ENCODE data around the gene SMIM44. TPM values are rescaled to one million over a fixed set of nuclear protein-coding genes. Genes with fewer than 3 reads are reported as not detected.
A peak's percentile ranks its signal among the peaks of the same experiment; 100 is the strongest.

SMIM44 gene
- total RNA-seq, 2 donors from 2014 or later = not detected

DNA sequence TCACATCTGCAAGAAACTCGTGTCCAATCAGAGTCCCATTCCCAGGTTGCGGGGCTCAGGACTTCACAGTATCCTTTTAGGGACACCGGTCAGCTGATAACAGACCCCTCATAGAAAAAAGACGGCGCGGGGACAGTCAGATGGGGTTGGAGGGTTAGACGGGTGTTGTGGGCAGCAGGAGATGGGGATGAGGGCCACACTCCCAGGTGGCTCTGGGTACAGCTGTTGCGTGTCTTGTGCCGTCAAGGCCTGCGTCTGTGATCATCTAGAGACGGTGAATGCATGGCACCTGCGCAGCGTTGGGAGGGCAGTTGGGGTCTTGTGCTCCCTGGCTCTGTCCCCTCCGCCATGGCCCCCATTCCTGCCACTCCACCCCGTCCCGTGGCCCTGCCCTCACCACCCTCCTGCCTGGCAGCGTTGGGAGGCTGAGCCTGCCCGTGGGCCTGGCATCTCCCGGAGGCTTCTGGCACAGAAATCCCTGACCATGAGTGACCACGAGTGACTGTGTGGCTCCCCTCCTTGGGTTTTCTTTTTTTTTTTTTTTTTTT, 41.7 kb upstream of the SMIM44 start:
- H3K27me3 ChIP-seq (ENCODE audit: control insufficient read depth, insufficient read depth, low read length, poor library complexity, severe bottlenecking) = no peaks in the 10 kb centered on the region
- H3K9ac ChIP-seq (ENCODE audit: extremely low read depth, low read length, poor library complexity, severe bottlenecking) = no peak overlapping the region
- no peak for TF ChIP-seq CTCF (conservative IDR thresholded peaks at IDR 0.05)
- no peaks in the 10 kb centered on the region for H3K9me3 Mint-ChIP-seq
- peaks cover 35% of the 10 kb centered on the region for H3K36me3 ChIP-seq (ENCODE audit: control insufficient read depth, insufficient read depth, low read length)
- H3K4me1 Mint-ChIP-seq = no peaks in the 10 kb centered on the region
- H3K27ac Mint-ChIP-seq = no peak overlapping the region
- DNase-seq = no peak
- no peaks in the 10 kb centered on the region for H3K9me3 ChIP-seq (ENCODE audit: control insufficient read depth, low read length)
- 94 to 99% methylated on average over 14 to 19 of the region's 20 CpGs for WGBS, 2 experiments (ENCODE audit: insufficient coverage in 1 of 2, insufficient read length in 1 of 2)
- H3K36me3 Mint-ChIP-seq (ENCODE audit: low read depth) = peaks cover 30% of the 10 kb centered on the region
- no peaks in the 10 kb centered on the region for H3K27me3 Mint-ChIP-seq (ENCODE audit: insufficient read depth)
- H3K4me3 ChIP-seq (ENCODE audit: low read length) = no peak overlapping the region
- no peak overlapping the region for H3K27ac ChIP-seq (ENCODE audit: low read depth, low read length)
- no peaks in the 10 kb centered on the region for H3K4me1 ChIP-seq (ENCODE audit: control insufficient read depth, insufficient read depth, low read length)
- H3K4me3 Mint-ChIP-seq = no peak overlapping the region

DNA sequence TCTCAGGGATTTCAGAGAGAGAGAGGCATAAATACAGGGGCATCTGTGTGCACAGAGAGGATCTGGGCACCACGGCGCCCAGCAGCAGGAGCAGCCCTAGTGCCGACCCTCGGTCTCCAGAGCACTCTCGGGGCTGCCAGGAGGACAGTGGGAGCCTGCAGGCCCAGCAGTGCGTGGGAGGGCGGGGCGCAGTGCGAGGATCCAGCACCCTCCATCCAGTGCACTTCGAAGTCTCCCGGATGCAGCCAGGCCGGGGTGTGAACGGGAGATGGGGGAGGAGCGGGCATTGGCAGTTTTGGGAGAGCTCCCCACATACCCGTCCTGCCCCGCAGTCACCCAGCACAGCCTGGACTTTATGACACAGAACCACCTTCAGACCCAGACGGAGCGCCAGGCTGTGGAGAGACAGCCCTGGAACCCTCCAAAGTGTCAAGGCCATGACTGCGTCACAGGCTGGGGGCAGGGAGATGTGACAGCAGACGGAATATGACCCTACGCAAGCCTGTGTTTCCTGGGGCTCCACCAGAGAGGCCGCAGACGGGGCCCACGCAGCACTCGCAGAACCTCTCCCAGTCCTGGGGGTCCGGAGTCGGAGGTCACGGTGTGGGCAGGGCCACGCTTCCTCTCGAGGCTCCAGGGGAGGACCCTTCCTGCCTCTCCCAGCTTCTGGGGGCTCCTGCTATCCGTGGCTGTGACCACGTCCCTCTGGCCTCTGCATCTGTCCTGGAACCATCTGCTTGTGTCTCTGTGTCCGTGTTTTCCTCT, 41.0 kb upstream of the SMIM44 start:
- H3K36me3 Mint-ChIP-seq (ENCODE audit: low read depth) = peaks cover 30% of the 10 kb centered on the region
- H3K27me3 Mint-ChIP-seq (ENCODE audit: insufficient read depth) = no peaks in the 10 kb centered on the region
- Histone ChIP-seq H3K4me1 (ENCODE audit: control insufficient read depth, insufficient read depth, low read length) (no peaks in the 10 kb centered on the region), H3K4me3 (ENCODE audit: low read length) (no peak overlapping the region), H3K36me3 (ENCODE audit: control insufficient read depth, insufficient read depth, low read length) (peaks cover 35% of the 10 kb centered on the region), H3K9me3 (ENCODE audit: control insufficient read depth, low read length) (no peaks in the 10 kb centered on the region), H3K27ac (ENCODE audit: low read depth, low read length) (no peak overlapping the region), H3K9ac (ENCODE audit: extremely low read depth, low read length, poor library complexity, severe bottlenecking) (no peak overlapping the region), H3K27me3 (ENCODE audit: control insufficient read depth, insufficient read depth, low read length, poor library complexity, severe bottlenecking) (no peaks in the 10 kb centered on the region)
- WGBS, 2 experiments (ENCODE audit: insufficient coverage in 1 of 2, insufficient read length in 1 of 2) = 93 to 95% methylated on average over 25 to 33 of the region's 33 CpGs
- no peak for DNase-seq
- no peaks in the 10 kb centered on the region for H3K9me3 Mint-ChIP-seq
- no peak overlapping the region for H3K4me3 Mint-ChIP-seq
- H3K4me1 Mint-ChIP-seq = no peaks in the 10 kb centered on the region
- no peak for TF ChIP-seq CTCF (conservative IDR thresholded peaks at IDR 0.05)
- peak overlapping the region; percentile 49 for H3K27ac Mint-ChIP-seq

GRCh38 chr19:3523361-3524077, 40.3 kb upstream of the SMIM44 start:
- H3K36me3 ChIP-seq (ENCODE audit: control insufficient read depth, insufficient read depth, low read length) = peaks cover 34% of the 10 kb centered on the region
- H3K27ac ChIP-seq (ENCODE audit: low read depth, low read length) = no peak overlapping the region
- 95 to 96% methylated on average over 9 to 21 of the region's 21 CpGs for WGBS, 2 experiments (ENCODE audit: insufficient coverage in 1 of 2, insufficient read length in 1 of 2)
- H3K27me3 ChIP-seq (ENCODE audit: control insufficient read depth, insufficient read depth, low read length, poor library complexity, severe bottlenecking) = no peaks in the 10 kb centered on the region
- no peak overlapping the region for H3K4me3 ChIP-seq (ENCODE audit: low read length)
- no peaks in the 10 kb centered on the region for H3K4me1 ChIP-seq (ENCODE audit: control insufficient read depth, insufficient read depth, low read length)
- no peak for DNase-seq
- no peak overlapping the region for H3K9ac ChIP-seq (ENCODE audit: extremely low read depth, low read length, poor library complexity, severe bottlenecking)
- Mint-ChIP-seq H3K4me1 (peaks cover 1% of the 10 kb centered on the region), H3K27me3 (ENCODE audit: insufficient read depth) (no peaks in the 10 kb centered on the region), H3K4me3 (no peak overlapping the region), H3K27ac (peak overlapping the region; percentile 49), H3K9me3 (no peaks in the 10 kb centered on the region), H3K36me3 (ENCODE audit: low read depth) (peaks cover 31% of the 10 kb centered on the region)
- no peak for TF ChIP-seq CTCF (conservative IDR thresholded peaks at IDR 0.05)
- no peaks in the 10 kb centered on the region for H3K9me3 ChIP-seq (ENCODE audit: control insufficient read depth, low read length)
